Astrocyte (in vitro differentiated cells and primary cell): ENCODE results near the gene TRMT13. TPM values are rescaled to one million over a fixed set of nuclear protein-coding genes. Genes with fewer than 3 reads are reported as not detected.

ENCODE experiments used
- DNase-seq: peaks from one replicate; pipeline ENCODE4 v3.0.0-alpha.2; 2010; ENCODE audit warnings: low read depth
- FAIRE-seq: peaks from 2 replicates; lab custom pipeline; 2011; peaks lifted over from hg19 to GRCh38; lab: Jason Lieb, UNC
- H2AFZ ChIP-seq: 2 replicates; pipeline ENCODE4 v1.6.0; 2012; ENCODE audit warnings: low read depth, low read length, inconsistent platforms
- H3K27ac ChIP-seq: 2 replicates; pipeline ENCODE4 v1.5.1; 2011; ENCODE audit warnings: low read depth, low read length, inconsistent platforms
- H3K27me3 ChIP-seq: 2 replicates; pipeline ENCODE4 v1.6.0; 2011; ENCODE audit warnings: low read length, inconsistent platforms; ENCODE audit not compliant: insufficient read depth
- H3K36me3 ChIP-seq: 2 replicates; pipeline ENCODE4 v1.5.1; 2011; ENCODE audit warnings: low read length, inconsistent platforms; ENCODE audit not compliant: insufficient read depth
- H3K4me1 ChIP-seq: 2 replicates; pipeline ENCODE4 v1.5.1; 2011; ENCODE audit warnings: low read length, inconsistent platforms; ENCODE audit not compliant: insufficient read depth
- H3K4me2 ChIP-seq: 2 replicates; pipeline ENCODE4 v1.6.0; 2012; ENCODE audit warnings: low read length, inconsistent platforms
- H3K4me3 ChIP-seq: 2 replicates; pipeline ENCODE4 v1.5.1; 2011; ENCODE audit warnings: low read depth, mild to moderate bottlenecking, low read length, inconsistent platforms; ENCODE audit not compliant: insufficient read depth
- H3K79me2 ChIP-seq: 2 replicates; pipeline ENCODE4 v1.6.0; 2012; ENCODE audit warnings: mild to moderate bottlenecking, low read length, inconsistent platforms; ENCODE audit not compliant: insufficient read depth
- H3K9ac ChIP-seq: 2 replicates; pipeline ENCODE4 v1.6.0; 2012; ENCODE audit warnings: mild to moderate bottlenecking, low read length, inconsistent platforms
- H3K9me3 ChIP-seq: 2 replicates; pipeline ENCODE4 v1.5.1; 2012; ENCODE audit warnings: low read depth, mild to moderate bottlenecking, low read length, inconsistent platforms; ENCODE audit not compliant: insufficient read depth
- H4K20me1 ChIP-seq: 2 replicates; pipeline ENCODE4 v1.6.0; 2012; ENCODE audit warnings: low read length, inconsistent platforms; ENCODE audit not compliant: insufficient read depth
- H3K27ac Mint-ChIP-seq: one replicate; pipeline ENCODE4 v1.8.0; 2021; ENCODE audit warnings: mild to moderate bottlenecking, mixed read lengths; ENCODE audit not compliant: unreplicated experiment
- H3K27me3 Mint-ChIP-seq: one replicate; pipeline ENCODE4 v1.8.0; 2021; ENCODE audit warnings: low read depth, mixed read lengths; ENCODE audit not compliant: unreplicated experiment
- H3K36me3 Mint-ChIP-seq: one replicate; pipeline ENCODE4 v1.8.0; 2021; ENCODE audit warnings: low read depth, mixed read lengths; ENCODE audit not compliant: unreplicated experiment
- H3K4me1 Mint-ChIP-seq: one replicate; pipeline ENCODE4 v1.8.0; 2021; ENCODE audit warnings: low read depth, mixed read lengths; ENCODE audit not compliant: unreplicated experiment
- H3K4me3 Mint-ChIP-seq: one replicate; pipeline ENCODE4 v1.8.0; 2021; ENCODE audit warnings: mild to moderate bottlenecking, moderate library complexity, mixed read lengths; ENCODE audit not compliant: unreplicated experiment
- H3K9me3 Mint-ChIP-seq: one replicate; pipeline ENCODE4 v1.8.0; 2021; ENCODE audit warnings: mild to moderate bottlenecking, mixed read lengths; ENCODE audit not compliant: unreplicated experiment
- EZH2 ChIP-seq: IDR thresholded peaks from 2 replicates; pipeline ENCODE4 v1.6.1; 2012; ENCODE audit warnings: mild to moderate bottlenecking, low read length, inconsistent platforms; ENCODE audit not compliant: insufficient read depth
- total RNA-seq: library from RNA; stranded (reverse); gene quantifications from 2 replicates; pipeline ENCODE4 v1.2.1, GENCODE V29; 2021
- TF ChIP-seq, protein P1 (sequence below): IDR thresholded peaks from 2 replicates; pipeline ENCODE4 v1.5.1; 2011; ENCODE audit warnings: low read depth, mild to moderate bottlenecking, inconsistent platforms, low read length, moderate library complexity; ENCODE audit not compliant: insufficient read depth

The TRMT13 gene
- total RNA-seq, 1 donor from 2014 or later = 11.7 TPM

DNA sequence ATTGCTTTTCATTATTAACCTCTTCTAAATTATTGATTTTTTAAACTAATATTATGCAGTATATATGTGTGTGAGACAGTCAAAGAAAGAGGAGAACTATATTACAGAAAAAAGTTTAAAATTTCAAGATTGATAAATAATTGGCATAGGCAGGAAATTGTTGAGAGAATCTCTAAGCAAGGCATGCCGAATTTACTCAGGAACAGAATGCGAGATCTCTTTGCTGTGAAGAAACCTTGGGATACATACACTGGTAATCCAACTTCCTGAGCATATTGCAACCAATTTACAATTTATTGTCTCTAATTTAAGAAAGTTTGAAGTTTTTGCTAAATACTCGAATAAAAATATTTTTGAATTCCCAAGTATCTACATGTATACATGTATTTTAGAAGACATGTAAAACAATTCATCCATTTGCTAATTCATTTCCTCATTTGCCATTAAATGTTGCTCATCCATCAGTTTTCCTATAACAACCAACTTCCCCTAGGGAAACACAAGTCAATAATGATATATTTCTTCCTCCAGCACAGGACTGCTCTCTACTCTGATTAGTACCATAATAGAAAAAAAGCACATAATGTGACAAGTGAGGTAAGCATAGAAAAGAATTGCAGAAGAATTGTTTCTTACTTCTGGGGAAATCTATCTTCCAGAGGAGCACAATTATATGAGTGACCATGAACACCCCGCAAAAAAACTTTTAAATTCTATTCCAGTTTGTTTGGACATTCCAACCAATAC is 44.5 kb downstream of the TRMT13 start:
- Histone ChIP-seq H3K27ac (no peak overlapping the region), H3K4me2 (no peak overlapping the region), H3K36me3 (no peaks in the 10 kb centered on the region), H3K9me3 (no peaks in the 10 kb centered on the region), H3K4me1 (no peaks in the 10 kb centered on the region), H3K79me2 (no peaks in the 10 kb centered on the region), H4K20me1 (no peaks in the 10 kb centered on the region), H3K9ac (no peak overlapping the region), H2AFZ (no peak overlapping the region), H3K27me3 (no peaks in the 10 kb centered on the region), H3K4me3 (no peak overlapping the region)
- DNase-seq (no peak), FAIRE-seq (no peak)
- TF ChIP-seq EZH2 = no peak
- TF ChIP-seq, protein P1, sequence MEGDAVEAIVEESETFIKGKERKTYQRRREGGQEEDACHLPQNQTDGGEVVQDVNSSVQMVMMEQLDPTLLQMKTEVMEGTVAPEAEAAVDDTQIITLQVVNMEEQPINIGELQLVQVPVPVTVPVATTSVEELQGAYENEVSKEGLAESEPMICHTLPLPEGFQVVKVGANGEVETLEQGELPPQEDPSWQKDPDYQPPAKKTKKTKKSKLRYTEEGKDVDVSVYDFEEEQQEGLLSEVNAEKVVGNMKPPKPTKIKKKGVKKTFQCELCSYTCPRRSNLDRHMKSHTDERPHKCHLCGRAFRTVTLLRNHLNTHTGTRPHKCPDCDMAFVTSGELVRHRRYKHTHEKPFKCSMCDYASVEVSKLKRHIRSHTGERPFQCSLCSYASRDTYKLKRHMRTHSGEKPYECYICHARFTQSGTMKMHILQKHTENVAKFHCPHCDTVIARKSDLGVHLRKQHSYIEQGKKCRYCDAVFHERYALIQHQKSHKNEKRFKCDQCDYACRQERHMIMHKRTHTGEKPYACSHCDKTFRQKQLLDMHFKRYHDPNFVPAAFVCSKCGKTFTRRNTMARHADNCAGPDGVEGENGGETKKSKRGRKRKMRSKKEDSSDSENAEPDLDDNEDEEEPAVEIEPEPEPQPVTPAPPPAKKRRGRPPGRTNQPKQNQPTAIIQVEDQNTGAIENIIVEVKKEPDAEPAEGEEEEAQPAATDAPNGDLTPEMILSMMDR = no peak
- no peaks in the 10 kb centered on the region for H3K36me3 Mint-ChIP-seq
- H3K4me3 Mint-ChIP-seq = no peak overlapping the region
- no peaks in the 10 kb centered on the region for H3K9me3 Mint-ChIP-seq
- H3K4me1 Mint-ChIP-seq = no peaks in the 10 kb centered on the region
- no peak overlapping the region for H3K27ac Mint-ChIP-seq
- H3K27me3 Mint-ChIP-seq = no peaks in the 10 kb centered on the region

DNA sequence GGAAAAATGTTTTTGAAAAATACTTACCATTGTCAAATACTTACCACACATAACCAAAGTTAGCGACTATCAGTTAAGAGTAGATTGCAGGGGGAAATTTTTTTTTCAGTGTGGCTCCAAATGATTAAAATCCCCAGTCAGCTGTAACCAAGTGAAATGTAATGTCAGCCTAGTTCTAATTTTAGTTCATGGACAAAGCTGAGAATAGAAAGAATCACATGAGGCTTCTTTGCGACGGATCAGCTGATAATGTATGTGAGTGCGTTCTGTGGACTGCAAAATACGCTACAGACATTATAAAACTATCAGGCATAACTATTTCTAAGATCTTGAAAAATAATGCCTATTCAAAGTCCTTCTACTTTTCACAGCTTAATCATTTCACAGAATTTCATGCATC is 45.1 kb downstream of the TRMT13 start, which contains the start of gene LRRC39:
TSS of gene LRRC39 (minus strand) at position 166 of the 400 bp plus-strand sequence. CDS start 9,740 bp downstream, outside the sequence.
- no peaks in the 10 kb centered on the region for H3K36me3 Mint-ChIP-seq
- Histone ChIP-seq H3K27ac (no peak within 1 kb of the TSS), H3K79me2 (no peaks in the 10 kb centered on the region), H3K4me2 (no peak within 1 kb of the TSS), H2AFZ (no peak within 1 kb of the TSS), H3K4me3 (no peak within 1 kb of the TSS), H3K36me3 (no peaks in the 10 kb centered on the region), H3K4me1 (no peaks in the 10 kb centered on the region), H3K9me3 (no peaks in the 10 kb centered on the region), H4K20me1 (no peaks in the 10 kb centered on the region), H3K27me3 (no peaks in the 10 kb centered on the region), H3K9ac (no peak within 1 kb of the TSS)
- DNase-seq (no peak), FAIRE-seq (no peak)
- H3K9me3 Mint-ChIP-seq = no peaks in the 10 kb centered on the region
- TF ChIP-seq EZH2 = no peak
- TF ChIP-seq, protein P1 = no peak
- H3K27me3 Mint-ChIP-seq = no peaks in the 10 kb centered on the region
- H3K4me3 Mint-ChIP-seq = no peak within 1 kb of the TSS
- H3K27ac Mint-ChIP-seq = no peak within 1 kb of the TSS
- no peaks in the 10 kb centered on the region for H3K4me1 Mint-ChIP-seq

DNA sequence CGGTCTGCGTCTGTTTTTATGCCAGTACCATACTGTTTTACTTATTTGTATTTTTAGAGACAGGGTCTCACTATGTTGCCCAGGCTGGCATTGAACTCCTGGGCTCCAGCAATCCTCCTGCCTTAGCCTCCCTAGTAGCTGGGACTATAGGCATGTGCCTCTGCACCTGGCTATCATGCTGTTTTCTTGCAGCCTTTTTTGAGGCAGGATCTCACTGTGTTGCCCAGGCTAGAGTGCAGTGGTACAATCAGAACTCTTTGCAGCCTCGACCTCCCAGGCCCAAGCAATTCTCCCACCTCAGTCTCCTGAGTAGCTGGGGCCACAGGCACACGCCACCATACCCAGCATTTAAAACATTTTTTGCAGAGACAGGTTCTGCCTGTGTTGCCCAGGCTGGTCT is 50.4 kb downstream of the TRMT13 start:
- Mint-ChIP-seq H3K27me3 (no peaks in the 10 kb centered on the region), H3K4me1 (no peaks in the 10 kb centered on the region), H3K36me3 (no peaks in the 10 kb centered on the region), H3K9me3 (no peaks in the 10 kb centered on the region), H3K4me3 (no peak overlapping the region), H3K27ac (no peak overlapping the region)
- H3K27ac ChIP-seq = no peak overlapping the region
- H3K4me3 ChIP-seq = no peak overlapping the region
- H3K4me2 ChIP-seq = no peak overlapping the region
- FAIRE-seq (no peak), DNase-seq (no peak)
- no peak overlapping the region for H2AFZ ChIP-seq
- H4K20me1 ChIP-seq = no peaks in the 10 kb centered on the region
- H3K36me3 ChIP-seq = no peaks in the 10 kb centered on the region
- H3K27me3 ChIP-seq = no peaks in the 10 kb centered on the region
- H3K4me1 ChIP-seq = peaks cover 5% of the 10 kb centered on the region
- H3K9me3 ChIP-seq = no peaks in the 10 kb centered on the region
- TF ChIP-seq EZH2 = no peak
- TF ChIP-seq, protein P1 = no peak
- H3K79me2 ChIP-seq = no peaks in the 10 kb centered on the region
- no peak overlapping the region for H3K9ac ChIP-seq
